Measurements from ENCODE around the gene USP48.

- TF ChIP-seq CTCF (conservative IDR thresholded peaks at IDR 0.05; ENCODE audit: low read depth, low read length) (no peak), CEBPB (IDR thresholded peaks at IDR 0.05; ENCODE audit: low read depth, low read length) (no peak), POLR2A (IDR thresholded peaks at IDR 0.05; ENCODE audit: low read depth, low read length) (no peak), FOS (IDR thresholded peaks at IDR 0.05; ENCODE audit: low read depth, low read length) (no peak), RAD21 (IDR thresholded peaks at IDR 0.05; ENCODE audit: low read length) (no peak), BHLHE40 (IDR thresholded peaks at IDR 0.05; ENCODE audit: low read depth, low read length) (no peak), MXI1 (IDR thresholded peaks at IDR 0.05; ENCODE audit: borderline replicate concordance, low read depth, low read length) (no peak)
Observed at GRCh38 chr1:21666576-21667320, 116.2 kb downstream of the USP48 start.

All from IMR-90 (cell line).